Heart left ventricle (tissue), 13 donors: ENCODE data around the gene NT5DC2.

Source experiments
- POLR2A ChIP-seq, 2 donors: fragments of 450-650 bp; IDR thresholded peaks; one replicate each; pipeline ENCODE4 v1.6.1; 2017; ENCODE audit warnings: antibody characterized with exemption in 2 of 2, mild to moderate bottlenecking in 2 of 2, moderate library complexity in 2 of 2
- TF ChIP-seq, protein P1 (sequence below), 12 donors: fragments of 200-600 bp; sonication (generic) in 4 of 12; IDR thresholded peaks; one replicate each; pipeline versions ENCODE4 v1.5.0 to v1.8.0; 2018 to 2022; ENCODE audit warnings: antibody characterized with exemption in 12 of 12, mild to moderate bottlenecking in 5 of 12
- donor health status: ischemic (EF 13 %, LVEDD 7.1; RV severe dilation, severe dysfunction).
- donor health status: DM: no; HTN: yes; CAD: no.
- donor health status: DM: no; HTN: no; CAD: no.
- donor health status: ischemic (EF 25% LVEDD 6.9; RV normal size, moderate dysfunction).
- donor health status: ischemic (EF 25% LVEDD 5.7; RV mildly dilated, moderate dysfunction).
- donor health status: ischemic (EF 35%, LVEDD 5.7; RV mildly dilated, moderate dysfunction).
- donor health status: nonischemic (EF 11% LVEDD 7.7; RV severe dilation, severe dysfunction).
- donor health status: DM: yes; HTN: yes; CAD: no.
- donor health status: PGD.
- donor health status: ischemic (EF 29% LVEDD 5.4; RV normal size, mild dysfunction).
- donor health status: nonischemic (EF 23%, LVEDD 6.1; RV moderate dilation, normal function).

DNA sequence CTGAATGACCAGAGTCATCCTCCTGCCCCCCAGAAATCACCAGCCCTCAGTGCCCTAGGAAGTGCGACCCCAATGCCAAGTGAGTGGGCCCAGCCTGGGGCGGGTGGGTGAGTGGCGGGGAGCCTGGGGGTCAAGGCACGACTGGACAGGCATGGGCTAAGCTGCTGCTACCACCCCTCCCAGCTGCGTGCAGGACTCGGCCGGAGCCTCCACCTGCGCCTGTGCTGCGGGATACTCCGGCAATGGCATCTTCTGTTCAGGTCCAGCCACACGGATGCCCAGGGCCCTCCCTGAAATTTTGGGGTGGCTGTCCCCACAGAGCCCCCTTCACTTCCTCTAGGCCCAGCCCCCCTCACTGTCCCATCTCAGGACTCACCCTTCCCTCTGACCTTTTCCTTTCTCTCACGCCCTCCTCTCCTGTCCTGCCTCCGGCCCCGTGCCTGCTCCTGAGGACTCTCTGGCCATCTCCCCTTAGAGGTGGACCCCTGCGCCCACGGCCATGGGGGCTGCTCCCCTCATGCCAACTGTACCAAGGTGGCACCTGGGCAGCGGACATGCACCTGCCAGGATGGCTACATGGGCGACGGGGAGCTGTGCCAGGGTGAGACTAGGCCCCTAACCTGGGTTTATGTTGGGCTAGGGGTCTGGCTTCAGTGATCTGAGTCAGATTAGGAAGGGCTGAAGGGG lies 17.0 kb downstream of the NT5DC2 start:
- TF ChIP-seq, protein P1, sequence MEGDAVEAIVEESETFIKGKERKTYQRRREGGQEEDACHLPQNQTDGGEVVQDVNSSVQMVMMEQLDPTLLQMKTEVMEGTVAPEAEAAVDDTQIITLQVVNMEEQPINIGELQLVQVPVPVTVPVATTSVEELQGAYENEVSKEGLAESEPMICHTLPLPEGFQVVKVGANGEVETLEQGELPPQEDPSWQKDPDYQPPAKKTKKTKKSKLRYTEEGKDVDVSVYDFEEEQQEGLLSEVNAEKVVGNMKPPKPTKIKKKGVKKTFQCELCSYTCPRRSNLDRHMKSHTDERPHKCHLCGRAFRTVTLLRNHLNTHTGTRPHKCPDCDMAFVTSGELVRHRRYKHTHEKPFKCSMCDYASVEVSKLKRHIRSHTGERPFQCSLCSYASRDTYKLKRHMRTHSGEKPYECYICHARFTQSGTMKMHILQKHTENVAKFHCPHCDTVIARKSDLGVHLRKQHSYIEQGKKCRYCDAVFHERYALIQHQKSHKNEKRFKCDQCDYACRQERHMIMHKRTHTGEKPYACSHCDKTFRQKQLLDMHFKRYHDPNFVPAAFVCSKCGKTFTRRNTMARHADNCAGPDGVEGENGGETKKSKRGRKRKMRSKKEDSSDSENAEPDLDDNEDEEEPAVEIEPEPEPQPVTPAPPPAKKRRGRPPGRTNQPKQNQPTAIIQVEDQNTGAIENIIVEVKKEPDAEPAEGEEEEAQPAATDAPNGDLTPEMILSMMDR (IDR thresholded peaks at IDR 0.05): no peak
- no peak for TF ChIP-seq POLR2A (IDR thresholded peaks at IDR 0.05)
